Mesendoderm (in vitro differentiated cells): ENCODE data around the gene SNX8.

Experiments used
- DNase-seq: peaks from one replicate; pipeline ENCODE4 v3.0.0; 2013
- H2AK5ac ChIP-seq: 2 replicates; pipeline ENCODE4 v1.6.1; 2013; ENCODE audit warnings: low read length, inconsistent platforms
- H2BK120ac ChIP-seq: 2 replicates; pipeline ENCODE4 v1.6.1; 2013; ENCODE audit warnings: low read depth, mild to moderate bottlenecking, low read length, moderate library complexity, mixed read lengths
- H2BK15ac ChIP-seq: replicated peaks from 2 replicates; pipeline ENCODE4 v1.6.1; 2013; ENCODE audit warnings: low read depth, mild to moderate bottlenecking, moderate library complexity
- H2BK5ac ChIP-seq: 2 replicates; pipeline ENCODE4 v1.6.1; 2013; ENCODE audit warnings: low read length, inconsistent platforms
- H3K18ac ChIP-seq: 2 replicates; pipeline ENCODE4 v1.6.1; 2013; ENCODE audit warnings: mild to moderate bottlenecking, low read length, mixed read lengths
- H3K23ac ChIP-seq: one replicate; pipeline ENCODE4 v1.6.1; 2013; ENCODE audit warnings: low read length
- H3K27ac ChIP-seq: 2 replicates; pipeline ENCODE4 v1.5.1; 2013; ENCODE audit warnings: low read depth, mild to moderate bottlenecking, inconsistent platforms, low read length, moderate library complexity
- H3K27me3 ChIP-seq: 2 replicates; pipeline ENCODE4 v1.6.1; 2013; ENCODE audit warnings: low read length, control low read depth, mild to moderate bottlenecking, inconsistent platforms; ENCODE audit not compliant: insufficient read depth, poor library complexity
- H3K36me3 ChIP-seq: 2 replicates; pipeline ENCODE4 v1.6.1; 2013; ENCODE audit warnings: low read length, inconsistent platforms; ENCODE audit not compliant: control insufficient read depth, insufficient read depth
- H3K4ac ChIP-seq: one replicate; pipeline ENCODE4 v1.6.1; 2013; ENCODE audit warnings: low read depth, mild to moderate bottlenecking, low read length, moderate library complexity
- H3K4me1 ChIP-seq: 2 replicates; pipeline ENCODE4 v1.6.1; 2013; ENCODE audit warnings: low read depth, low read length, inconsistent platforms; ENCODE audit not compliant: control insufficient read depth
- H3K4me2 ChIP-seq: 2 replicates; pipeline ENCODE4 v1.6.1; 2013; ENCODE audit warnings: low read length
- H3K4me3 ChIP-seq: 2 replicates; pipeline ENCODE4 v1.5.1; 2013; ENCODE audit warnings: mild to moderate bottlenecking, low read length
- H3K56ac ChIP-seq: one replicate; pipeline ENCODE4 v1.6.1; 2013; ENCODE audit warnings: low read length
- H3K79me1 ChIP-seq: 2 replicates; pipeline ENCODE4 v1.6.1; 2013; ENCODE audit warnings: low read length, inconsistent platforms
- H3K79me2 ChIP-seq: 2 replicates; pipeline ENCODE4 v1.6.1; 2013; ENCODE audit warnings: mild to moderate bottlenecking, low read length; ENCODE audit not compliant: control insufficient read depth, insufficient read depth
- H3K9ac ChIP-seq: 2 replicates; pipeline ENCODE4 v1.6.1; 2013; ENCODE audit warnings: low read length, inconsistent platforms
- H4K5ac ChIP-seq: one replicate; pipeline ENCODE4 v1.6.1; 2013; ENCODE audit warnings: low read length
- H4K8ac ChIP-seq: one replicate; pipeline ENCODE4 v1.6.1; 2013; ENCODE audit warnings: low read depth, mild to moderate bottlenecking, control low read depth, low read length, moderate library complexity
- WGBS: extraction: QIAGEN DNeasy Blood & Tissue Kit; methylation state at CpG from one replicate; pipeline ENCODE4 v1.1.7; 2013; ENCODE audit warnings: low lambda C conversion rate, missing lambda C conversion rate; ENCODE audit not compliant: insufficient coverage; ENCODE audit errors: extremely low coverage; 5-methylcytosine and 5-hydroxymethylcytosine counted together

SNX8 gene

GRCh38 chr7:2205036-2205780 is 109.0 kb downstream of the SNX8 start:
- no peak overlapping the region for H3K4me3 ChIP-seq
- H3K4ac ChIP-seq, result no peak overlapping the region
- H3K23ac ChIP-seq, result no peak overlapping the region
- peaks cover 8% of the 10 kb centered on the region for H3K36me3 ChIP-seq
- H2BK5ac ChIP-seq, result no peak overlapping the region
- H3K79me2 ChIP-seq, result no peaks in the 10 kb centered on the region
- H3K27ac ChIP-seq, result no peak overlapping the region
- H4K8ac ChIP-seq, result no peak overlapping the region
- H4K5ac ChIP-seq, result no peak overlapping the region
- no peak for DNase-seq
- H3K18ac ChIP-seq, result no peak overlapping the region
- H2AK5ac ChIP-seq, result no peak overlapping the region
- WGBS, result no CpG with 5 or more reads among the region's 16 CpGs
- H2BK15ac ChIP-seq, result no peak overlapping the region
- H3K79me1 ChIP-seq, result peaks cover 3% of the 10 kb centered on the region
- H3K4me2 ChIP-seq, result no peak overlapping the region
- no peak overlapping the region for H3K56ac ChIP-seq
- no peak overlapping the region for H2BK120ac ChIP-seq
- H3K4me1 ChIP-seq, result no peaks in the 10 kb centered on the region
- no peak overlapping the region for H3K9ac ChIP-seq
- H3K27me3 ChIP-seq, result no peaks in the 10 kb centered on the region

DNA sequence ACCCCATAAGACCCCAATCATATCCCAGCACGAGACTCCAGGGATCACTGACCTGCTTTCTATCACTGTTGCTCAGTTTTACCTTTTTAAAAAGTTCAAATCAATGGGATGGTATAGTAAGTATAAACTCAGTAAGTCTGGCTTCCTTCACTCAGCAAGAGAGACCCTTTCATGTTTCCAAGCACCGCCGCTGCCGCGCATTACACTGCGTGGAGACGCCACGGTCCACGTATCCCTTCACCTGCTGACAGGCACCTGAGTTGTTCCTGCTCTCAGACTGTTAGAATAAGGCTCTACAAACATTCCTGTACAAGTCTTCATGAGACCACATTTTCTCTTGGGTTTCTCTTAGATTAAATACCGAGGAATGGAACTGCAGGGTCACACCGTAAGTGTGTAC is 109.8 kb downstream of the SNX8 start:
- Histone ChIP-seq H3K9ac (no peak overlapping the region), H2BK120ac (no peak overlapping the region), H3K4ac (no peak overlapping the region), H3K4me3 (no peak overlapping the region), H3K4me2 (no peak overlapping the region), H3K4me1 (no peaks in the 10 kb centered on the region), H2BK5ac (no peak overlapping the region), H3K79me1 (peaks cover 3% of the 10 kb centered on the region), H3K23ac (no peak overlapping the region), H2AK5ac (no peak overlapping the region), H3K18ac (no peak overlapping the region), H4K8ac (no peak overlapping the region), H3K27me3 (no peaks in the 10 kb centered on the region), H3K27ac (no peak overlapping the region), H2BK15ac (no peak overlapping the region), H4K5ac (no peak overlapping the region), H3K36me3 (peaks cover 8% of the 10 kb centered on the region), H3K79me2 (no peaks in the 10 kb centered on the region), H3K56ac (no peak overlapping the region)
- DNase-seq, result no peak
- WGBS, result no CpG with 5 or more reads among the region's 11 CpGs

DNA sequence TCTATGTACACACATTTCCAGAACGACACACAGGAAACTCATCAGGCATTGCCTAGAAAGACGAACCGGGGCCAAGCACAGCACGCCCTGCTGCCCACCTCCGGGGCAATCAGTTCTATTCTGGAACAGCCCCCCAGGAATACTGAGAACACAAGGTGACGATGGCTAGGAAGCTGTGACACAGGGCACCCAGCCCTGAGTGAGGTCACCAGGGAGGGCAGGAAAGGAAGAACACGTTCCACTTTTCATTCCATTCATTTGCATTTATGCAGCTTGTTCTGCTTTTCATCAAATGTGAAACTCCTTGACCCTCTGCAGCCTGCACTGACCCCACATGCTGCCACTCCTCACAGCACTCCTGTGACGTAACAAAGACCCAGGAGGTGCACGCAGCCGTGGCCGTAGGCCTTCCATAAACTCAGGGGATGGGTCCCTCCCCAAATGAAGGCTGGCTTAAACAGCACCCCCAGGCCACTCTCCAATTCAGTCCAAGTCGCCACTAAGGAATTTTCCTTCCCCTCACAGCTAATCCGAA is 110.4 kb downstream of the SNX8 start:
- no peaks in the 10 kb centered on the region for H3K4me1 ChIP-seq
- no CpG with 5 or more reads among the region's 13 CpGs for WGBS
- H2BK5ac ChIP-seq, result no peak overlapping the region
- no peaks in the 10 kb centered on the region for H3K27me3 ChIP-seq
- no peak overlapping the region for H3K18ac ChIP-seq
- no peak overlapping the region for H3K56ac ChIP-seq
- no peak overlapping the region for H4K5ac ChIP-seq
- H3K4me3 ChIP-seq, result no peak overlapping the region
- no peak overlapping the region for H2BK120ac ChIP-seq
- H3K9ac ChIP-seq, result no peak overlapping the region
- no peak overlapping the region for H3K4ac ChIP-seq
- H3K27ac ChIP-seq, result no peak overlapping the region
- no peak overlapping the region for H2AK5ac ChIP-seq
- H3K23ac ChIP-seq, result no peak overlapping the region
- H3K79me1 ChIP-seq, result peaks cover 2% of the 10 kb centered on the region
- H2BK15ac ChIP-seq, result no peak overlapping the region
- peaks cover 10% of the 10 kb centered on the region for H3K36me3 ChIP-seq
- no peak overlapping the region for H4K8ac ChIP-seq
- no peak overlapping the region for H3K4me2 ChIP-seq
- H3K79me2 ChIP-seq, result no peaks in the 10 kb centered on the region
- DNase-seq, result no peak

DNA sequence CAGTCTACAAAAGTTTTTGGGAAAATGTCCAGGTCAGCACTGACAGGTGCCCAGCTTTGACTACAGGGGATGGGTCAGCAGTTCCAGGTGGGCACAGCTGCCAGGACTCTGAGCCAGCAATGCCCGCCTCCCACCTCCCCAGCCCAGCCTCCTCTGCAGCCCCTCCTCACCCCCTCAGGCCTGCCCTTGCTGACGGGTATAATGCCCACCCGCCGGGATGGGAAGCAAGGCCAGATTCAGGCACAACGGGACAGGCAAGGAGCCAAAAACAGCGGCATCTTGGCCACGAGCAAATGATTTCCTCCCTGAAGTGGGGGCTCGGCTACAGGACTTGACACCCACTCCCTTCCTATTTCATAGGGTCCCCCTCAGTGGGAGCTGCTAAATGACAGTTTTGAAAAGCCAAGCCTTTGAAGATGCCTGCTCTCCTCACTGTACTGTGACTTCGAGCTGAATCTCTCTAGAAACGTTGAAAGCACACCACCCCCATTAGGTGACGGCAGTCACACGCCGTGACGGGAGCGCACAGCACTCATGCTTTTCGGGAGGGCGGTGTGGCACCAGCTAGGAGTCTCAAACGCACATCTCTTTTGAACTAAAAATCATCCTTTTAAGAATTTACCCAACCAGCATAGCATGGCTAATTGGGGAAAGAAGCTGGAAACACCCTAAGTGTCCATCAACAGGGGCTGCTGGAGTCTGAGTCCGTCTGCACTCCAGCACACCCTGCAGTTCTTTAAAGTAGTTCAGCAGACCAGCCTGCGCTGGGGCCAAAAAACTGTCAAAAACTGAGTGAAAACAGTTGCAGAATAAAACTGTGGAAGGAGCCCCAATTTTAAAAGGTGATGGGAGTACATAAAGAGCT is 111.1 kb downstream of the SNX8 start:
- H4K8ac ChIP-seq, result no peak overlapping the region
- H2BK15ac ChIP-seq, result no peak overlapping the region
- H3K27ac ChIP-seq, result no peak overlapping the region
- H2BK5ac ChIP-seq, result no peak overlapping the region
- no peak overlapping the region for H3K23ac ChIP-seq
- no CpG with 5 or more reads among the region's 20 CpGs for WGBS
- no peak overlapping the region for H3K9ac ChIP-seq
- no peaks in the 10 kb centered on the region for H3K27me3 ChIP-seq
- no peak overlapping the region for H4K5ac ChIP-seq
- no peak overlapping the region for H3K18ac ChIP-seq
- no peak overlapping the region for H2BK120ac ChIP-seq
- H3K4ac ChIP-seq, result no peak overlapping the region
- no peaks in the 10 kb centered on the region for H3K79me2 ChIP-seq
- no peak overlapping the region for H3K4me2 ChIP-seq
- H3K79me1 ChIP-seq, result no peaks in the 10 kb centered on the region
- H3K56ac ChIP-seq, result no peak overlapping the region
- no peak overlapping the region for H3K4me3 ChIP-seq
- no peak overlapping the region for H2AK5ac ChIP-seq
- H3K4me1 ChIP-seq, result no peaks in the 10 kb centered on the region
- DNase-seq, result no peak
- peaks cover 6% of the 10 kb centered on the region for H3K36me3 ChIP-seq

- Histone ChIP-seq H3K27ac (no peak overlapping the region), H3K18ac (no peak overlapping the region), H3K4me1 (no peaks in the 10 kb centered on the region), H3K4ac (no peak overlapping the region), H4K8ac (no peak overlapping the region), H3K4me2 (no peak overlapping the region), H3K36me3 (peaks cover 3% of the 10 kb centered on the region), H3K27me3 (no peaks in the 10 kb centered on the region), H3K4me3 (no peak overlapping the region), H2BK5ac (no peak overlapping the region), H3K56ac (no peak overlapping the region), H3K79me2 (no peaks in the 10 kb centered on the region), H2BK15ac (no peak overlapping the region), H4K5ac (no peak overlapping the region), H2AK5ac (no peak overlapping the region), H2BK120ac (no peak overlapping the region), H3K23ac (no peak overlapping the region), H3K9ac (no peak overlapping the region), H3K79me1 (no peaks in the 10 kb centered on the region)
- DNase-seq, result no peak
- no CpG with 5 or more reads among the region's 14 CpGs for WGBS
These were observed 111.9 kb downstream of the SNX8 start for GRCh38 chr7:2202361-2202761.
